IPS-15b (cell line): ENCODE results near the gene SULT1A1.
"Not testable (repeated sequence)": the region's sequence is repeated elsewhere in the genome, so short reads cannot be mapped to it uniquely, and the experiment has no call there.

Source experiments
- H3K27me3 ChIP-seq: one replicate; pipeline ENCODE4 v1.6.1; 2013; ENCODE audit warnings: low read length; ENCODE audit not compliant: control insufficient read depth, insufficient read depth
- H3K36me3 ChIP-seq: one replicate; pipeline ENCODE4 v1.6.1; 2013; ENCODE audit warnings: low read length; ENCODE audit not compliant: control insufficient read depth, insufficient read depth
- H3K4me1 ChIP-seq: one replicate; pipeline ENCODE4 v1.6.1; 2013; ENCODE audit warnings: mild to moderate bottlenecking, low read length; ENCODE audit not compliant: control insufficient read depth, insufficient read depth
- H3K4me3 ChIP-seq: one replicate; pipeline ENCODE4 v1.5.1; 2013; ENCODE audit warnings: low read depth, low read length
- H3K9ac ChIP-seq: one replicate; pipeline ENCODE4 v1.6.1; 2013; ENCODE audit warnings: low read depth, mild to moderate bottlenecking, low read length
- H3K9me3 ChIP-seq: one replicate; pipeline ENCODE4 v1.6.1; 2013; ENCODE audit warnings: mild to moderate bottlenecking, low read length; ENCODE audit not compliant: control insufficient read depth, insufficient read depth

The SULT1A1 gene

GRCh38 chr16:28609631-28610594 lies at the start of gene SULT1A1:
Gene SULT1A1, minus strand, starts transcription at chr16:28610044. Its CDS starts 1,189 bp downstream, at chr16:28608855.
- Histone ChIP-seq H3K9ac (no peak within 1 kb of the TSS), H3K36me3 (no peaks in the 10 kb centered on the region), H3K4me3 (no peak within 1 kb of the TSS), H3K9me3 (no peaks in the 10 kb centered on the region), H3K27me3 (no peaks in the 10 kb centered on the region), H3K4me1 (peaks cover 5% of the 10 kb centered on the region)

GRCh38 chr16:28639959-28640358 lies 30.1 kb upstream of the SULT1A1 start:
- H3K4me3 ChIP-seq, H3K4me1 ChIP-seq, H3K9ac ChIP-seq, H3K36me3 ChIP-seq, H3K27me3 ChIP-seq, H3K9me3 ChIP-seq: not testable (repeated sequence)

- not testable (repeated sequence) for H3K27me3 ChIP-seq, H3K4me3 ChIP-seq, H3K36me3 ChIP-seq, H3K9ac ChIP-seq, H3K9me3 ChIP-seq, H3K4me1 ChIP-seq
These were observed 28.5 kb upstream of the SULT1A1 start for GRCh38 chr16:28638359-28638758.

GRCh38 chr16:28637765-28638164 lies 27.9 kb upstream of the SULT1A1 start, which contains the start of gene NPIPB8:
Gene NPIPB8, plus strand, starts transcription at chr16:28638065. Its CDS starts 296 bp downstream, at chr16:28638361.
- H3K4me1 ChIP-seq, H3K9ac ChIP-seq, H3K36me3 ChIP-seq, H3K27me3 ChIP-seq, H3K4me3 ChIP-seq, H3K9me3 ChIP-seq: not testable (repeated sequence)

- H3K9ac ChIP-seq, H3K27me3 ChIP-seq, H3K4me3 ChIP-seq, H3K4me1 ChIP-seq, H3K36me3 ChIP-seq, H3K9me3 ChIP-seq: not testable (repeated sequence)
These were observed 26.4 kb upstream of the SULT1A1 start for GRCh38 chr16:28636093-28636823.

- H3K9me3 ChIP-seq, H3K36me3 ChIP-seq, H3K27me3 ChIP-seq, H3K4me3 ChIP-seq, H3K9ac ChIP-seq, H3K4me1 ChIP-seq: not testable (repeated sequence)
These were observed 21.1 kb upstream of the SULT1A1 start for GRCh38 chr16:28630905-28631304.

GRCh38 chr16:28623172-28623711 lies 13.4 kb upstream of the SULT1A1 start:
- H3K4me3 ChIP-seq, result no peak overlapping the region
- H3K27me3 ChIP-seq, result no peaks in the 10 kb centered on the region
- H3K4me1 ChIP-seq, result peaks cover 4% of the 10 kb centered on the region
- H3K36me3 ChIP-seq, result no peaks in the 10 kb centered on the region
- no peaks in the 10 kb centered on the region for H3K9me3 ChIP-seq
- no peak overlapping the region for H3K9ac ChIP-seq

- not testable (repeated sequence) for H3K9me3 ChIP-seq, H3K36me3 ChIP-seq, H3K4me3 ChIP-seq, H3K27me3 ChIP-seq, H3K4me1 ChIP-seq, H3K9ac ChIP-seq
These were observed 12.8 kb upstream of the SULT1A1 start for GRCh38 chr16:28622532-28623171.

GRCh38 chr16:28621481-28622155 lies 11.8 kb upstream of the SULT1A1 start:
- Histone ChIP-seq H3K9me3 (no peaks in the 10 kb centered on the region), H3K4me3 (no peak overlapping the region), H3K27me3 (no peaks in the 10 kb centered on the region), H3K36me3 (no peaks in the 10 kb centered on the region), H3K4me1 (peaks cover 9% of the 10 kb centered on the region), H3K9ac (no peak overlapping the region)

- H3K4me3 ChIP-seq, H3K9ac ChIP-seq, H3K27me3 ChIP-seq, H3K36me3 ChIP-seq, H3K4me1 ChIP-seq, H3K9me3 ChIP-seq: not testable (repeated sequence)
These were observed 10.5 kb upstream of the SULT1A1 start for GRCh38 chr16:28620316-28620715.

GRCh38 chr16:28617874-28618273 lies 8.0 kb upstream of the SULT1A1 start:
- H3K27me3 ChIP-seq, result no peaks in the 10 kb centered on the region
- H3K9ac ChIP-seq, result no peak overlapping the region
- H3K4me3 ChIP-seq, result no peak overlapping the region
- no peaks in the 10 kb centered on the region for H3K9me3 ChIP-seq
- peaks cover 9% of the 10 kb centered on the region for H3K4me1 ChIP-seq
- no peaks in the 10 kb centered on the region for H3K36me3 ChIP-seq
